Activated T-cell treated with anti-CD3 and anti-CD28 coated beads for 4 hours (primary cell): Measurements from ENCODE around the gene WEE1.

Source experiments
- DNase-seq: peaks from one replicate; pipeline ENCODE4 v3.0.0-alpha.2; 2020

The WEE1 gene

DNA sequence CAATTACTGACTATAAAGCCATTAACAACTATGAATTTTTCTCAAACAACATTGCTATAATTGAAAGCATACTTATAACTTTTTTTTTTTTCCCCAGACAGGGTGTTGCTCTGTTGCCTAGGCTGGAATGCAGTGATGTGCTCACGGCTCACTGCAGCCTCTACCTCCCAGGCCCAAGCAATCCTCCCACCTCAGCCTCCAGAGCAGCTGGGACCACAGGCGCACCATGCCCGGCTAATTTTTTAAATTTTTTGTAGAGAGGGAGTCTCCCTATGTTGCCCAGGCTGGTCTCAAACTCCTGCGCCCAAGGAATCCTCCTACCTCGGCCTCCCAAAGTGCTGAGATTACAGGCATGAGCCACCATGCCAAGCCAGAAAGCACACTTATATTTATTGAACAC is 6.1 kb upstream of the WEE1 start:
- DNase-seq = no peak

DNA sequence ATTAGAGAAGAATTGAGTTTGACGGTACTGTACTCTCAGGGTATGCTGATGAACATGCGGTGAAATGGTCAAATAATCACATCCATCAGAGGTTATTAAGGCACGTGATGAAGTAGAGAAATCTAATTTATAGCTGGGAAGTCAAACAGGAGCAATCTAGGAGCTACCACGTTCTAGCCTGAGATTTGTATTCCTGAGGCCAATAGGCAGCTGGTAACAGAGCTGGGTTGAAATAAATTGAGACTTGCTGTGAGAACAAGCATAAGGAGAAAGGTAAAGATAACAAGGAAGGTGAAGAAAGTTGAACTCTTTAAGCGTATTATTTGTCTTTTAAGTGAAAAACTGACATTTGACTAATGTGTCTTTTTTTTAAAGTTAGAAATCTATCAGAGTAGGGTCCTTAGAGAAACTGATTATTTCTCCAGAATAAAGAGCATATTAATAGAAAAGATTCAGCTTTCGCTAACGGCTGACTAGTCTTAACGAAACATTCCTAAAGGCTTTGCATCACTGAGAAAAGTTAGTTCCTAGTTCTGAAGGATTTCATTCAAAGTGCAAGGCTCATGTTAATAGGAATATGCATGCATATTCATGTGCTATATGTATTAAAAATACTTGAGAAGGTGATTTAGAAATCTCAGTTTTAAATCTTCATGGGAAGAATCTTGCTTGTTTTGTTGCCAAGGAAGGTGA is 5.2 kb upstream of the WEE1 start:
- DNase-seq = no peak

DNA sequence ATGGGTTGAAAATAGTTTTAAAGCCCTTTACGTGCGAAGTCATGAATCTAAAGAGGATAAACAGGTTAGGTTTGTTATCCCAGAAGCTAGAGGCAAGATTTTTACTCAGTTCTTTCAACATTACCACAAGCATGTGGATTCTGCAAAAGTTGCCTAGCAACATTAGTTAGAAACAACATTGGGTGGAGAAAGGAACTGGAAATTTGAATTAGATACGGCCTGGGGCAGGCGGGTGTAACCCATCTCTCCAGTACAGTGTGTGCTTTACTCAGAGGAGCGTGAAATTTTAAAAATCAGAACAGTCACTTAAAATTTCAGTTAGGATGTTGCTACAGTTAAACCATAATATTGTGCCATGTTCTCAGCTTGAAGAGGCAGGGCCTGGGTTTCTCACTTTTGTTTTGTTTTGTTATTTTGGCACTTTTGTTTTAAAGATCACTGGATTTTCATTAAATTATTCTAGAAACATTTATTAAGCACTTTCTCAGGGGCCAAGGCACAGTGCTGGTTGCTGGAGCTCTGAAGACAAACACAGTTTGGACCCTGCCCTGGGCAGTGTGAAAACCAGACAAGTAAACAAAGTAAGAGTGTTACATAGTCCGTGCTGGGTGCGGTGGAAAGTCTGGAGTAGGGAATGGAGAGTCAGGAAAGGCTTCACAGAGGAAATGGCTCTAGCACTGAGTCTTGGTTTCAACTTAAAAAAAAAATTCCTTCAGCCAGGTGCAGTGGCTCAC is 4.4 kb upstream of the WEE1 start:
- no peak for DNase-seq

GRCh38 chr11:9569588-9570164 is 3.8 kb upstream of the WEE1 start:
- DNase-seq = no peak

DNA sequence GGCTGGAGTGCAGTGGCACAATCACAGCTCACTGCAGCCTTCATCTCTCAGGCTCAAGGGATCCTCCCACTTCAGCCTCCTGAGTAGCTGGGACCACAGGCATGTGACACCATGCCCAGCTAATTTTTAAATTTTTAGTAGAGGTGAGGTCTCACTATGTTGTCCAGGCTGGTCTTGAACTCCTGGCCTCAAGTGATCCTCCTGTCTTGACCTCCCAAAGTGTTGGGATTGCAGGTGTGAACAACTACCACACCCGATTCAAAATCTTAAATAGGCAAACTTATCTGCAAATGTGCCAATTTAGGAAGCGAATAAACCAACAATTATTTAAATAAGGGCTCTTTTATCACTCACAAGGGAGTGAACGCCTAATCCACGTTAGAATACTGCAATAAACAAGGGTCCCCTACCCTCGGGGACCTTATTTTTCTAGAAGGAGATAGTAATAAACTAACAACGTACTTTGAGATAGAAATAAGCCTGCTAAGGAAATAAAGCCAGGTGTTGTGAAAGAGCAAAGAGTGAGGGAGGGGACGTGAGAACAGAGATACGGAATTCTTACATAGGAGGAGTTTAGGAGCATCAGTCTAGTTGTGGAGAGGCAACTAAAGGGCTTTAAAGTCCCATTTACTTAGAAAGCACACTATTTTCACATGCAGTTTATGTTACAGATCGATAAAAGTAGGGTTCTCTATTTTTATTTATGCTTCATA is 3.0 kb upstream of the WEE1 start:
- no peak for DNase-seq

DNA sequence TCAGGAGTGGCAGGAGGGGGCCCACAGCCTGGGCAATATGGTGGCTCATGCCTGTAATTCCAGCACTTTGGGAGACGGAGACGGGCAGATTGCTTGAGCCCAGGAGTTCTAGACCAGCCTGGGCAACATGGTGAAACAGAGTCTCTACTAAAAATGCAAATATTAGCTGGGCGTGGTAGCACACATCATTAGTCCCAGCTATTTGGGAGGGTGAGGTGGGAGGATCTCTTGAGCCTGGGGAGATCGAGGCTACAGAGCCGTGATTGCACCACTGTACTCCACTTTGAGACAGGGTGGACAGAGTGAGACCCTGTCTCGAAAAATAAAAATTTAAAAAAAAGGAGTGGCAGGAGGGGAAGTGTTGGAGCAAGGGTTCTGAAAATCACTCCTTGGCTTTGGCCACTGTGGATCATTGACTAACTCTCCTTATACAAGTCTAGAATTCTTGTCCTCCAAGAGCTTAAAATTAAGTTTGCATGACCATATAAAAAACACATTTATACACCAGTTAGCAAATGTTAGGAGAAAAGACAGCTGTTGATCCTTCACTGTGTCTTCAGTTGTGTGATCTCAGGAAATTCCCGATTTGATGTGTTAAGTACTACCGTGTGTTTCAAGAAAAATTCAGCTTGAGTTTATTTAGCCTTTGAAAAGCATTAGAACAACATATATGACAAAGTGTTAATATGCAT is 2.3 kb upstream of the WEE1 start:
- DNase-seq = no peak

DNA sequence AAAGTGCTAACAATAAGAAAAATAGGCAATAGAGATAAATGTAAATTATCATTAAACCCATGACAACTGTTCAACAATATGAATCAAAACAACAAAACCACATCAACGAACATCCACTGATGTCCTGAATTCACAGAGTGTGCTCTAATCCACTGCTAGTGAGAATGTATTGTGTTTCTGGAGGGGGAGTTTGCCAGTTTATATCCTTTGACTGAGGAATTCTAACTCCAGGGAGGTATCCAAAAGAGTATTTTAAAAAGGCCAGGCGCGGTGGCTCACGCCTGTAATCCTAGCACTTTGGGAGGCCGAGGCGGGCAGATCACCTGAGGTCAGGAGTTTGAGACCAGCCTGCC is 1.7 kb upstream of the WEE1 start:
- DNase-seq = no peak

DNA sequence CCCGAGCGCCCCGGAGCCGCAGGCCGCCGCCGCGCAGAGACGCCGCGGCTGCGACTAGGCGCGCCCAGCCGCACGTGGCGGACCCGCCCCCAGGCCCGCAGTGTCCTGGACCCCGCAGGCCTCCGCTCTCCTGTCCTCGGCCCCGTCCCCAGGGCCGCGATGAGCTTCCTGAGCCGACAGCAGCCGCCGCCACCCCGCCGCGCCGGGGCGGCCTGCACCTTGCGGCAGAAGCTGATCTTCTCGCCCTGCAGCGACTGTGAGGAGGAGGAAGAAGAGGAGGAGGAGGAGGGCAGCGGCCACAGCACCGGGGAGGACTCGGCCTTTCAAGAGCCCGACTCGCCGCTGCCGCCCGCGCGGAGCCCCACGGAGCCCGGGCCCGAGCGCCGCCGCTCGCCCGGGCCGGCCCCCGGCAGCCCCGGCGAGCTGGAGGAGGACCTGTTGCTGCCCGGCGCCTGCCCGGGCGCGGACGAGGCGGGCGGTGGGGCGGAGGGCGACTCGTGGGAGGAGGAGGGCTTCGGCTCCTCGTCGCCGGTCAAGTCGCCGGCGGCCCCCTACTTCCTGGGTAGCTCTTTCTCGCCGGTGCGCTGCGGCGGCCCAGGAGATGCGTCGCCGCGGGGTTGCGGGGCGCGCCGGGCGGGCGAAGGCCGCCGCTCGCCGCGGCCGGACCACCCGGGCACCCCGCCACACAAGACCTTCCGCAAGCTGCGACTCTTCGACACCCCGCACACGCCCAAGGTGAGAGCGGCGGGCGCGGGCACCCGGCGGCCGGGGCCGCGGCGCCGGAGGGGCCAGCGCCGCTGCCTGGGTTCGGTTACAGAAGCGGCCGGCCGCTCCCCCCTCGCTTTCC is 528 bp downstream of the WEE1 start:
- no peak for DNase-seq

- no peak for DNase-seq
These were observed 1.3 kb downstream of the WEE1 start for GRCh38 chr11:9574622-9575259.

DNA sequence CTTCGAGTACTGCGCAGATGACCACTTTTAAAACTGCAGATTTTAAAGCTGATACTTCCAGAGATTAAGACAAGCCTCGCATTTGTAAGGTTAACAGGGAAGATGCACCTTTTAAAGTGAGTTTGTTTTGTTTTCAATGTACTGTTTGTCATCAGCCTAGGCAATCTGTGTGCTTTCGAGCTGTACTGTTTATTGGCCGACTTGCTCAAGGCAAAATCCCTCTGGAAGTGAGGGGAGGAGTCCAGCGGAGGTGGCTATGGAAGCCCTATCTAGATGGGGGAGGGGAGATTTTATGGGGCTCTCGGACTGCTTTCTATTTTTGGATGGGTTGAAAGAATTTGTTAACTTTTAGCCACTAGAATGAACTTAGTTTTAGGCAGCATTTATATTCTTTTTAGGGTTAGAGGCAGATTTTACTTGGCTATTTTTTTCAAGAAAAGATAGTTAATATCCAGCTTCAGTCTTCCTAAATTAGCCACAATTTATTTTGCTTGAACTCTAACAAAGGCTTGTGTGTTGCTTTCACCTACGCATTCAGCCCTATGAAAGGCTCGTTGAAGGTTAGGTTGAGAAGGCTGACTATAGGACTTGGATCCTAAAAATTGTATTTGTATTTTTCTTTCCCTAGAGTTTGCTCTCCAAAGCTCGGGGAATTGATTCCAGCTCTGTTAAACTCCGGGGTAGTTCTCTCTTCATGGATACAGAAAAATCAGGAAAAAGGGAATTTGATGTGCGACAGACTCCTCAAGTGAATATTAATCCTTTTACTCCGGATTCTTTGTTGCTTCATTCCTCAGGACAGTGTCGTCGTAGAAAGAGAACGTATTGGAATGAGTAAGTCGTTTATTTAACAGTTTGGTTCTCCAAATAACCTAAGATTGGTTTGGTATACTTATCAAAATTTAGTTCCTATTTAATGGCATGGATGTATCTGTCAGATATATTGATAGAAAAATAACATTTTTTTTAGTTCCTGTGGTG is 2.1 kb downstream of the WEE1 start:
- no peak for DNase-seq

- no peak for DNase-seq
These were observed 3.4 kb downstream of the WEE1 start for GRCh38 chr11:9576701-9577381.

DNA sequence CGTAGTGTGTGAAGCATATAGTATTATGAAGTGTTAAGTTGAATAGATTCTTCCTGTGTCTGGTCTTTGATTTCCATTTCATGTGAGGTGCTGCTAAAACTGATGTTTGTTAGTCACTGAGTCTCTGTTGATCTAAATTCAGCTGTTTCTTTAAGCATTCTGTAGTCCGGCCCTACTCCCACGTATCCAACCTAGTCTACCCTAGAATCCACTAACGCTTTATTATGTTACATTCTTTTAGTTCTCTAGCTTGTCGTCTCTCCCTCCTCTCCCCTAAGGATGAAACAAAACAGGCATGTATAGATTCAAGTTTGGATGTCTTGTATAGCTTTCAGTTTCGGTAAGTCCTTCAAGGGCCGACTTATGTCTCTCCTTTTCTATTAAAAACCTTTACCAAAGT is 4.1 kb downstream of the WEE1 start:
- DNase-seq = no peak

DNA sequence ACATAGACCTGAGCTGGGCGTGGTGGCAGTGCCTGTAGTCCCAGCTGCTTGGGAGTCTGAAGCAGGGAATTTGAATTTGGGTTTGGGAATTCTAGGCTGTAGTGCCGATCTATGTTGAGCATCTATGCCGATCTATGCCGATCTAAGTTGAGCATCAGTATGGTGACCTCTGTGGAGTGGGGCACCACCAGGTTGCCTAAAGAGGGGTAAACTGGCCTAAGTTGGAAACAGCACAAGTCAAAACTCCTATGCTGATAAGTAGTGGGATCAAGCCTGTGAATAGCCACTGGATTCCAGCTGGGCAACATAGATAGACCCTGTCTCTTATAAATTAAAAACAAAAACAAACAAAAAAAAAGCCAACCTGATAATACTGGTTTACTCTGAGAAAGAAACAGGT is 7.4 kb downstream of the WEE1 start:
- DNase-seq = no peak

DNA sequence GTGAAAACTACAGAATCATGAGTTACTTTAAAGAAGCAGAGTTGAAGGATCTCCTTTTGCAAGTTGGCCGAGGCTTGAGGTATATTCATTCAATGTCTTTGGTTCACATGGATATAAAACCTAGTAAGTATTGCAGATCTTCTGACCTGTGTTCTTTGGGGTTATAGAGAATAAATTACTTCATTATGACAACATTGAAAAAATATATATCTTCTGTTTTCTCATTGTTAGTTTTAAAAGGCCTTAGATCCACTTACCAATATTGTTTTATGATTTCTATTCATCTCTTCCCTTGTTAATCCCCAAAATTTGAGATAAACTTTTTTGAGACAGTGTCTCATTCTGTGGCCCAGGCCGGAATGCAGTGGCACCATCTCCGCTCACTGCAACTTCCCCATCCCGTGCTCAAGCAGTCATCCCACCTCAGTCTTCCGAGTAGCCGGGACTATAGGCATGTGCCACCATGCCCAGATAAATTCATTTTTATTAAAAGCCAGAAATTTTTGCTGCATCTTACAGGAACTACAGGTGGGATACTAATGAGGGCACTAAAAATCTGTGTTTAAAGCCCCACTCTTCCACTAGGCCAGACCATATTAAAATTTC is 8.2 kb downstream of the WEE1 start:
- DNase-seq = no peak

GRCh38 chr11:9590717-9591116 is 17.2 kb downstream of the WEE1 start:
- DNase-seq = no peak

DNA sequence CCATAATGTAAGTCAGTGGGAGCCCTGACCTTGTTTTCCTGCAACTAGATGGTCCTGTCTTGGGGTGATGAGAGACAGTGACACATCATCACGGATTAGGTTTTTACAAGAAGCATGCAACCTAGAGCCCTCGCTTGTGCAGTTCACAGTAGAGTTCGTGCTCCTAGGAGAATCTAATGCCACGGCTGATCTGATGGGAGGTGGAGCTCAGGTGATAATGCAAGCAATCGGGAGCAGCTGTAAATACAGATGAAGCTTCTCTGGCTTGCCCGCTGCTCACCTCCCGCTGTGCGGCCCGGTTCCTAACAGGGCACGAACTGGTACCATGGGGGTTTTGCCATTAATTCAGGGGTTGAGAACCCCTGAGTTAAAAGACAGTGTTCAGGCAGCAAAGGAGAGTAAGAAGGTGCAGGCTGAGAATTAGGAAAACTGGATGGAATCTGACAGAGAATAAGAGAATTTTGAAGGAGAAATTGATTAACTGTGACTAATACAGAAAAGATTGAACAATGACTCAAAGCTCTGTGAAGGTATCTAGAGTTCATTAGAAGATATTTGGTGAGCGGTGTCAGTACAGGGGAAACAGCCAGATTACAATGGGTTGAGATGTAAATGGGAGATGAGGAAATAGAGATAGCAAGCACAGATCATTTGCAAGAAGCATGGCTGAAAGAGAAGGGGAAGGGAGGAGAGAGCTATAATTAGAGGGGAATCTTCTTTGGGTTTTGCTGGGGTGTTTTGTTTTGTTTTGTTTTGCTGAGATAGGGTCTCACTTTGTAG is 21.0 kb downstream of the WEE1 start:
- no peak for DNase-seq

DNA sequence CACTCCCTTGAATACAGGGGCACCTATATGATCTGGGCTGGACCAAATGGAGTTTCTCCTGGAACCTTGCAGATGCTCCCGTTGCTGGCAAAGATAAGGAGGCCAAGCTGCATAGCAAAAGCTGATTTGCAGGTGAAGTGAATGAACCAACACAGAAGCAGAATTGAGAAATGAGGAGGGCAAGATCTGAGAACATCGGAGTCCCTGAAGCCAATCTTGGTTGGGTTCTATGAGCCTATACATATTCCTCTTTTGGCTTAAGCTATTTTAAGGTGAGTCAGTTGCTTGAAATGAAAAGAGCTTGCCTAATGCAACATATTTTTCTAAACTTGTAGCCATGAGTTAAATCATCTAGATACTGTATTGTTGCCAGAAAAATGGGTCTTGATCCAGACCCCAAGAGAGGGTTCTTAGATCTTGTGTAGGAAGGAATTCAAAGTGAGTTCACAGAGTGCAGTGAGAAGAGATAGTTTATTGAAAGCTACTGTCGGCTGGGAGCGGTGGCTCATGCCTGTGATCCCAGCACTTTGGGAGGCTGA is 23.5 kb downstream of the WEE1 start:
- no peak for DNase-seq

- no peak for DNase-seq
These were observed 26.7 kb downstream of the WEE1 start for GRCh38 chr11:9600166-9600565.
